K562 (cell line): Measurements from ENCODE around the gene ARMC9. TPM values are rescaled to one million over a fixed set of nuclear protein-coding genes. Genes with fewer than 3 reads are reported as not detected.
A peak's percentile ranks its signal among the peaks of the same experiment; 100 is the strongest.

Experiments used
- ATAC-seq: fragments of 200-7000 bp; cut with Tn5 transposase; 3 replicates; pipeline ENCODE4 v1.9.1; 2020; ENCODE audit warnings: moderate library complexity
- BruUV-seq: library from RNA; stranded (reverse); fragments of 400-500 nt; replicated peaks from 2 replicates; lab custom pipeline; 2021; lab: Mats Ljungman, UMichigan
- CTCF ChIA-PET: fragments of 300-600 bp; formaldehyde crosslinking; extraction: SDS; loops from one replicate; lab custom pipeline; 2021; ENCODE audit warnings: low intra/inter-chr PET ratio; lab: Yijun Ruan, JAX
- POLR2A ChIA-PET: fragments of 300-600, 350-650 bp; sonication (Branson Sonifier 250); formaldehyde crosslinking; extraction: SDS; loops from one replicate; lab custom pipeline; 2021; ENCODE audit warnings: antibody characterized with exemption, inconsistent platforms; lab: Yijun Ruan, JAX
- DNase-seq, 4 experiments: peaks; one replicate each; pipeline versions ENCODE4 v3.0.0 to v3.0.0-alpha.2; 2011 to 2018; ENCODE audit warnings: low spot score in 3 of 4, mixed read lengths in 3 of 4; ENCODE audit errors: extremely low read depth in 1 of 4
- FAIRE-seq: peaks from 2 replicates; lab custom pipeline; 2011; peaks lifted over from hg19 to GRCh38; lab: Jason Lieb, UNC
- H2AFZ ChIP-seq: 2 replicates; pipeline ENCODE4 v1.6.0; 2011; ENCODE audit warnings: low read depth, low read length, control low read depth, inconsistent platforms
- H3K27ac ChIP-seq: fragments of 200-600 bp; 3 replicates; pipeline ENCODE4 v1.8.0; 2011; ENCODE audit warnings: low read depth, mild to moderate bottlenecking, control low read depth, inconsistent platforms, low read length, moderate library complexity, mixed read lengths; ENCODE audit errors: extremely low read depth
- H3K27me3 ChIP-seq, 2 experiments: fragments of 300-600 bp in 1 of 2; 2 replicates in 1 of 2; 3 replicates in 1 of 2; pipeline versions ENCODE4 v1.6.0 to v1.8.0; 2011; ENCODE audit warnings: inconsistent platforms in 2 of 2, low read length in 2 of 2, mild to moderate bottlenecking in 1 of 2, mixed read lengths in 1 of 2, moderate library complexity in 1 of 2; ENCODE audit not compliant: control insufficient read depth in 2 of 2, insufficient read depth in 2 of 2
- H3K36me3 ChIP-seq: fragments of 300-600 bp; 3 replicates; pipeline ENCODE4 v1.8.0; 2011; ENCODE audit warnings: mild to moderate bottlenecking, low read length, inconsistent platforms; ENCODE audit not compliant: control insufficient read depth, insufficient read depth
- H3K4me1 ChIP-seq, 2 experiments: fragments of 200-600 bp in 1 of 2; replicated peaks in 1 of 2; 2 replicates in 1 of 2; 3 replicates in 1 of 2; pipeline versions ENCODE4 v1.5.1 to v1.8.0; 2011; ENCODE audit warnings: inconsistent platforms in 2 of 2, low read length in 2 of 2, mild to moderate bottlenecking in 1 of 2, mixed read lengths in 1 of 2, moderate library complexity in 1 of 2; ENCODE audit not compliant: control insufficient read depth in 2 of 2, insufficient read depth in 2 of 2
- H3K4me2 ChIP-seq: 2 replicates; pipeline ENCODE4 v1.6.1; 2011; ENCODE audit warnings: low read length, control low read depth, inconsistent platforms, mixed read lengths; ENCODE audit not compliant: insufficient read depth
- H3K4me3 ChIP-seq: fragments of 200-600 bp; sonication (generic), shearing (Covaris generic); 2 replicates; pipeline ENCODE4 v1.5.1; 2016; ENCODE audit warnings: control low read depth, inconsistent platforms
- H3K79me2 ChIP-seq: fragments of 200-600 bp; 3 replicates; pipeline ENCODE4 v1.8.0; 2011; ENCODE audit warnings: low read length, inconsistent platforms; ENCODE audit not compliant: control insufficient read depth, insufficient read depth
- H3K9ac ChIP-seq, 2 experiments: 2 replicates each; pipeline versions ENCODE4 v1.6.0 to v1.6.1; 2011; ENCODE audit warnings: low read depth in 2 of 2, low read length in 2 of 2, control low read depth in 1 of 2, inconsistent platforms in 1 of 2, mild to moderate bottlenecking in 1 of 2, mixed read lengths in 1 of 2; ENCODE audit not compliant: insufficient read depth in 1 of 2
- H3K9me1 ChIP-seq: one replicate; pipeline ENCODE4 v1.6.0; 2011; ENCODE audit warnings: inconsistent platforms, mild to moderate bottlenecking, low read length, moderate library complexity; ENCODE audit not compliant: control insufficient read depth, insufficient read depth
- H3K9me3 ChIP-seq: replicated peaks from 2 replicates; pipeline ENCODE4 v1.5.1; 2011; ENCODE audit warnings: low read depth, low read length, inconsistent platforms; ENCODE audit not compliant: control insufficient read depth, insufficient read depth
- H4K20me1 ChIP-seq: replicated peaks from 2 replicates; pipeline ENCODE4 v1.6.1; 2011; ENCODE audit warnings: low read length, inconsistent platforms, mixed read lengths; ENCODE audit not compliant: control insufficient read depth, insufficient read depth
- ARID1B ChIP-seq: fragments of 450-650 bp; IDR thresholded peaks from 2 replicates; pipeline ENCODE4 v1.6.1; 2016; ENCODE audit warnings: antibody characterized with exemption, mild to moderate bottlenecking, inconsistent platforms
- BDP1 ChIP-seq: IDR thresholded peaks from 3 replicates; pipeline ENCODE4 v1.6.1; 2011; ENCODE audit not compliant: insufficient read length, insufficient read depth
- CEBPB ChIP-seq: fragments of 450-650 bp; IDR thresholded peaks from 2 replicates; pipeline ENCODE4 v1.6.1; 2016; ENCODE audit warnings: missing genetic modification characterization, missing compliant biosample characterization
- E2F3 ChIP-seq: fragments of 250-450 bp; sonication (Bioruptor Pico); IDR thresholded peaks from 2 replicates; pipeline ENCODE4 v1.4.0; 2020; ENCODE audit warnings: mild to moderate bottlenecking
- E2F5 ChIP-seq: sonication (generic); formaldehyde crosslinking; IDR thresholded peaks from 2 replicates; pipeline ENCODE4 v1.8.0; 2022; ENCODE audit warnings: mild to moderate bottlenecking, missing genetic modification reagents
- FOXP1 ChIP-seq: sonication (generic); formaldehyde crosslinking; IDR thresholded peaks from 2 replicates; pipeline ENCODE4 v1.8.0; 2022; ENCODE audit warnings: mild to moderate bottlenecking, missing genetic modification reagents
- MBD1 ChIP-seq: fragments of 250-450 bp; sonication (Bioruptor Pico); IDR thresholded peaks from 2 replicates; pipeline ENCODE4 v1.8.0; 2022; ENCODE audit warnings: inconsistent platforms
- POLR2A ChIP-seq: fragments of 450-650 bp; conservative IDR thresholded peaks from 2 replicates; pipeline ENCODE4 v1.6.1; 2016
- SP1 ChIP-seq: sonication (generic); formaldehyde crosslinking; IDR thresholded peaks from 2 replicates; pipeline ENCODE4 v1.8.1; 2022; ENCODE audit warnings: mild to moderate bottlenecking, missing genetic modification reagents
- TCF3 ChIP-seq: sonication (generic); formaldehyde crosslinking; IDR thresholded peaks from 2 replicates; pipeline ENCODE4 v1.4.0; 2020; ENCODE audit warnings: mild to moderate bottlenecking, missing genetic modification reagents
- ZNF589 ChIP-seq: fragments of 200-800 bp; sonication (Bioruptor generic); IDR thresholded peaks from 2 replicates; pipeline ENCODE4 v1.6.1; 2016; ENCODE audit warnings: low read depth, missing genetic modification characterization, missing compliant biosample characterization
- ZNF592 ChIP-seq: fragments of 450-650 bp; IDR thresholded peaks from 2 replicates; pipeline ENCODE4 v1.6.1; 2017; ENCODE audit warnings: antibody characterized with exemption, mild to moderate bottlenecking
- ZNF695 ChIP-seq: fragments of 450-650 bp; formaldehyde crosslinking; IDR thresholded peaks from 2 replicates; pipeline ENCODE4 v1.4.0; 2020; ENCODE audit warnings: mild to moderate bottlenecking, moderate library complexity
- ZNF76 ChIP-seq: fragments of 250-450 bp; sonication (Bioruptor Pico); IDR thresholded peaks from 2 replicates; pipeline ENCODE4 v1.4.0; 2020; ENCODE audit warnings: mild to moderate bottlenecking, moderate library complexity, borderline replicate concordance
- ZNF778 ChIP-seq: fragments of 450-650 bp; formaldehyde crosslinking; IDR thresholded peaks from 2 replicates; pipeline ENCODE4 v1.4.0; 2020; ENCODE audit warnings: mild to moderate bottlenecking, moderate library complexity
- ZZZ3 ChIP-seq: fragments of 450-650 bp; IDR thresholded peaks from 2 replicates; pipeline ENCODE4 v1.6.1; 2016; ENCODE audit warnings: antibody characterized with exemption, mild to moderate bottlenecking, moderate library complexity
- WGBS: fragments of 100-300 bp; shearing (Covaris generic); methylation state at CpG from one replicate; pipeline ENCODE4 v1.1.6; 2016; ENCODE audit warnings: low coverage, mixed read lengths; ENCODE audit not compliant: insufficient coverage; ENCODE audit errors: missing lambda C conversion rate; 5-methylcytosine and 5-hydroxymethylcytosine counted together
- in situ Hi-C: fragments of 300-500 bp; cut with MboI; formaldehyde crosslinking; loops from 4 replicates; pipeline ENCODE4 v1.15.0; 2018; ENCODE audit warnings: inconsistent platforms, mixed read lengths
- intact Hi-C: fragments of 100-400 bp; cut with micrococcal nuclease; formaldehyde crosslinking; loops from 2 replicates; pipeline ENCODE4 v1.14.2; 2022
- polyA plus RNA-seq, 8 experiments: library from polyadenylated mRNA; depleted of rRNA in 4 of 8; stranded (reverse) in 5 of 8; unstranded in 3 of 8; fragments of >200 nt; fragmentation: Nextera tagmentation in 2 of 8; fragmentation: Illumina TruSeq in 1 of 8; extraction: Ambion mirVana in 2 of 8; extraction: Trizol in 1 of 8; gene quantifications; 2 replicates each; pipeline versions ENCODE4 v1.2.1 to v1.2.3, GENCODE V29; 2011 to 2014; ENCODE audit warnings: inconsistent platforms in 1 of 8, missing spikeins in 1 of 8
- total RNA-seq, 7 experiments: library from RNA; depleted of rRNA in 6 of 7; stranded (reverse); fragments of >200 nt in 6 of 7; fragmentation: Illumina TruSeq in 2 of 7; extraction: Trizol in 2 of 7; gene quantifications; 2 replicates each; pipeline versions ENCODE4 v1.2.1 to v1.2.3, GENCODE V29; 2011 to 2021; ENCODE audit warnings: low replicate concordance in 1 of 7

ARMC9 gene
- total and polyA plus RNA-seq, 9 of the 15 experiments (the other 6 are each of a cell fraction or from before 2014, with no cell fraction given): 0.36 to 2.3 (median 1.1) TPM

GRCh38 chr2:231395188-231396057 lies 197.0 kb downstream of the ARMC9 start, which contains the start of gene B3GNT7:
TSS of gene B3GNT7 (plus strand) at chr2:231395710. CDS start at chr2:231395804, 94 bp downstream.
- Histone ChIP-seq H3K4me3 (no peak within 1 kb of the TSS), H3K9me1 (no peaks in the 10 kb centered on the region), H3K79me2 (no peaks in the 10 kb centered on the region), H4K20me1 (no peaks in the 10 kb centered on the region), H2AFZ (no peak within 1 kb of the TSS; the same call in 1 of the 2 replicates), H3K9ac (no peak within 1 kb of the TSS)
- in situ Hi-C loops: no loop called here
- CTCF ChIA-PET: no interaction called here
- no peak for ATAC-seq
- POLR2A ChIA-PET: no interaction called here
- intact Hi-C loops: no loop called here
- WGBS: 37% methylated on average over 7 of the region's 95 CpGs
- TF ChIP-seq E2F3 (CRISPR knock-in tag) (no peak), BDP1 (no peak), FOXP1 (CRISPR knock-in tag) (no peak), ZNF592 (no peak), ARID1B (no peak), SP1 (CRISPR knock-in tag) (no peak), ZNF76 (CRISPR knock-in tag) (no peak), TCF3 (CRISPR knock-in tag) (no peak), ZNF778 (CRISPR knock-in tag) (no peak), ZZZ3 (no peak), ZNF589 (CRISPR knock-in tag) (no peak), E2F5 (CRISPR knock-in tag) (no peak), ZNF695 (CRISPR knock-in tag) (no peak), CEBPB (no peak), POLR2A (no peak), MBD1 (CRISPR knock-in tag) (no peak)
- TF ChIP-seq, all 486 proteins: peak for 0
- no peak within 1 kb of the TSS for H3K27ac ChIP-seq
- DNase-seq (peak in 1 of 4 experiments; percentile 5), FAIRE-seq (no peak)
- peaks cover 2 to 24% of the 10 kb centered on the region in 2 experiments; a peak in 2 of 5 replicates for H3K27me3 ChIP-seq
- no peak within 1 kb of the TSS for H3K4me2 ChIP-seq
- H3K9me3 ChIP-seq: no peaks in the 10 kb centered on the region
- no peaks in the 10 kb centered on the region for H3K36me3 ChIP-seq
- peaks cover 3 to 16% of the 10 kb centered on the region in 2 experiments; a peak in 4 of 5 replicates for H3K4me1 ChIP-seq
- no TSS peak for BruUV-seq
